CD4-positive, alpha-beta T cell (primary cell): Measurements from ENCODE around the gene PCLO. TPM values are rescaled to one million over a fixed set of nuclear protein-coding genes. Genes with fewer than 3 reads are reported as not detected.

ENCODE experiments used
- ATAC-seq: fragments of 200-7000 bp; cut with Tn5 transposase; one replicate; pipeline ENCODE4 v1.10.0; 2022; ENCODE audit warnings: mild to moderate bottlenecking; ENCODE audit not compliant: poor library complexity
- CTCF ChIA-PET: fragments of 350-600 bp; sonication (Branson Sonifier 250); formaldehyde crosslinking; loops from one replicate; lab custom pipeline; 2021; ENCODE audit warnings: antibody characterized with exemption, inconsistent platforms; lab: Charles Lee
- POLR2A ChIA-PET: fragments of 350-600 bp; sonication (Branson Sonifier 250); formaldehyde crosslinking; loops from one replicate; lab custom pipeline; 2021; ENCODE audit warnings: antibody characterized with exemption, inconsistent platforms; lab: Charles Lee
- DNase-seq, 14 experiments: peaks; one replicate each; pipeline ENCODE4 v3.0.0-alpha.2; 2013 to 2020; ENCODE audit warnings: mixed read lengths in 2 of 14
- H3K27ac ChIP-seq, 2 donors: one replicate each; pipeline versions ENCODE4 v1.5.1 to v1.7.0; 2013; ENCODE audit warnings: low read length in 2 of 2, low read depth in 1 of 2, mild to moderate bottlenecking in 1 of 2
- H3K27me3 ChIP-seq, 2 experiments: 1 replicate in 1 of 2; 2 replicates in 1 of 2; pipeline versions ENCODE4 v1.6.1 to v1.7.0; 2013; ENCODE audit warnings: low read length in 2 of 2, control low read depth in 1 of 2, mild to moderate bottlenecking in 1 of 2, moderate library complexity in 1 of 2; ENCODE audit not compliant: insufficient read depth in 2 of 2, control insufficient read depth in 1 of 2
- H3K36me3 ChIP-seq: one replicate; pipeline ENCODE4 v1.6.1; 2013; ENCODE audit warnings: low read length, control low read depth; ENCODE audit not compliant: insufficient read depth
- H3K4me1 ChIP-seq: one replicate; pipeline ENCODE4 v1.6.1; 2013; ENCODE audit warnings: low read length, control low read depth; ENCODE audit not compliant: insufficient read depth
- H3K4me3 ChIP-seq: one replicate; pipeline ENCODE4 v1.5.1; 2013; ENCODE audit warnings: mild to moderate bottlenecking, low read length, moderate library complexity
- H3K9me3 ChIP-seq, 2 experiments: 1 replicate in 1 of 2; 2 replicates in 1 of 2; pipeline versions ENCODE4 v1.6.1 to v1.7.0; 2013; ENCODE audit warnings: low read length in 2 of 2, mild to moderate bottlenecking in 2 of 2, control low read depth in 1 of 2, moderate library complexity in 1 of 2; ENCODE audit not compliant: control insufficient read depth in 1 of 2, insufficient read depth in 1 of 2
- H3K27ac Mint-ChIP-seq: one replicate; pipeline ENCODE4 v1.8.0; 2020; ENCODE audit warnings: mixed read lengths
- H3K27me3 Mint-ChIP-seq: one replicate; pipeline ENCODE4 v1.8.0; 2021; ENCODE audit warnings: mixed read lengths
- H3K36me3 Mint-ChIP-seq: one replicate; pipeline ENCODE4 v1.8.0; 2021; ENCODE audit warnings: low read depth, mixed read lengths
- H3K4me1 Mint-ChIP-seq: one replicate; pipeline ENCODE4 v1.8.0; 2021; ENCODE audit warnings: low read depth, mixed read lengths
- H3K4me3 Mint-ChIP-seq: one replicate; pipeline ENCODE4 v1.8.0; 2020; ENCODE audit warnings: mild to moderate bottlenecking, mixed read lengths
- H3K9me3 Mint-ChIP-seq: one replicate; pipeline ENCODE4 v1.8.0; 2020; ENCODE audit warnings: mixed read lengths
- CTCF ChIP-seq: fragments of 200-600 bp; IDR thresholded peaks from one replicate; pipeline ENCODE4 v1.8.0; 2022; ENCODE audit warnings: antibody characterized with exemption, mild to moderate bottlenecking
- intact Hi-C, 2 experiments: fragments of 100-400 bp; cut with DNase I in 1 of 2; cut with micrococcal nuclease in 1 of 2; formaldehyde crosslinking; loops; one replicate each; pipeline versions ENCODE4 v1.15.1 to v1.9.0; 2023 to 2025; cut with DNase I, micrococcal nuclease
- total RNA-seq, 174 experiments: library from RNA in 2 of 174; stranded (reverse) in 2 of 174; gene quantifications; one replicate each; pipeline ENCODE4 v1.2.3 and lab custom pipeline; 2021 to 2026

Gene PCLO
- total RNA-seq, 2 experiments from 2014 or later, result not detected

DNA sequence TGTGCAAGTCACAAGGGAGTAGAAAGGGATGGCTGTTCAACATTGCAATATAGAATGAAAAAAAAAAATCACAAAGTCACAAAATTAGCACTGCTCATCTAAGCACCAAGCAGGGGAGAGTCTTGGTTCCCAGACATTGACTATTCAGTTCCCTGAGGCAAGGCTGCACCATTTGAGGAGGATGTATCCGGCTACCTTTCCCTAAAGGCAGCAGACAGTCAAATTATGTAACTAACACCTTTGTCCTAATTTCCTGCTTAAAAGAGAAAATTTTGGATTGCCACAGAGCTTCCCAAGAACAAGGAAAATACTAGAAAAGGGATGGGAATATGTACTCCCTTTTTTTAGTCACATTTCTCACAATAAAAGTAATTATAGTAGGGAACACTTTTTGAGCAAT is 148.1 kb downstream of the PCLO start:
- TF ChIP-seq CTCF, result no peak
- Mint-ChIP-seq H3K4me1 (no peaks in the 10 kb centered on the region), H3K36me3 (no peaks in the 10 kb centered on the region), H3K27me3 (no peaks in the 10 kb centered on the region), H3K27ac (no peak overlapping the region), H3K9me3 (peaks cover 2% of the 10 kb centered on the region), H3K4me3 (no peak overlapping the region)
- CTCF ChIA-PET, result no interaction called here
- Histone ChIP-seq H3K4me3 (no peak overlapping the region), H3K36me3 (no peaks in the 10 kb centered on the region), H3K27me3 (no peaks in the 10 kb centered on the region), H3K27ac (no peak overlapping the region), H3K4me1 (no peaks in the 10 kb centered on the region), H3K9me3 (no peaks in the 10 kb centered on the region)
- intact Hi-C loops, result no loop called here
- POLR2A ChIA-PET, result no interaction called here
- DNase-seq (no peak), ATAC-seq (no peak)

- no peak overlapping the region for H3K27ac ChIP-seq
- H3K36me3 ChIP-seq, result no peaks in the 10 kb centered on the region
- TF ChIP-seq CTCF, result no peak
- H3K4me3 Mint-ChIP-seq, result no peak overlapping the region
- no peak overlapping the region for H3K4me3 ChIP-seq
- no peaks in the 10 kb centered on the region for H3K9me3 ChIP-seq
- H3K27me3 ChIP-seq, result no peaks in the 10 kb centered on the region
- intact Hi-C loops, result no loop called here
- DNase-seq (no peak), ATAC-seq (no peak)
- H3K4me1 Mint-ChIP-seq, result no peaks in the 10 kb centered on the region
- no peak overlapping the region for H3K27ac Mint-ChIP-seq
- H3K4me1 ChIP-seq, result no peaks in the 10 kb centered on the region
- ChIA-PET POLR2A (no interaction called here), CTCF (no interaction called here)
- no peaks in the 10 kb centered on the region for H3K27me3 Mint-ChIP-seq
- no peaks in the 10 kb centered on the region for H3K36me3 Mint-ChIP-seq
- no peaks in the 10 kb centered on the region for H3K9me3 Mint-ChIP-seq
Observed at GRCh38 chr7:83011954-83012353, 150.7 kb downstream of the PCLO start.

DNA sequence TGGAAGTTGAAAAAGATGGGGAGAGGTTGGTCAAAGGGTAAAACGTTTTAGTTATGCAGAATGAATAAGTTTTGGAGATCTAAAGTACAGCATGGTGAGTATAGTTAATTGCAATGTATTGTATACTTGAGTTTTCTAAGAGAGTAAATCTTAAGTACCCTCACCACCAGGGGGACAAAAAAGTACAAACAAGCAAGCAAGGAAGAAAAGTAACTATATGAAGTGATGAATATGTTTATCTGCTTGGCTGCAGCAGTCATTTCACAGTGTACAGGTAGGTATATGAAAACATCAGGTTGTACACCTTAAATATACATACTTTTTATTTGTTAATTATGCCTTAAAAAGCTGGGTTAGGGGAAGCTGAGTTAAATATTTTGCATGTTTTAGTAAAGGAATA is 157.3 kb downstream of the PCLO start:
- no peaks in the 10 kb centered on the region for H3K36me3 ChIP-seq
- H3K4me1 ChIP-seq, result no peaks in the 10 kb centered on the region
- Mint-ChIP-seq H3K27me3 (no peaks in the 10 kb centered on the region), H3K4me3 (no peak overlapping the region), H3K4me1 (no peaks in the 10 kb centered on the region), H3K27ac (no peak overlapping the region), H3K9me3 (peaks cover 2% of the 10 kb centered on the region), H3K36me3 (no peaks in the 10 kb centered on the region)
- no peak overlapping the region for H3K4me3 ChIP-seq
- ATAC-seq (no peak), DNase-seq (no peak)
- no peak overlapping the region for H3K27ac ChIP-seq
- intact Hi-C loops, result no loop called here
- H3K27me3 ChIP-seq, result no peaks in the 10 kb centered on the region
- no peaks in the 10 kb centered on the region for H3K9me3 ChIP-seq
- TF ChIP-seq CTCF, result no peak
- ChIA-PET POLR2A (no interaction called here), CTCF (no interaction called here)
